Progenitor cell of endocrine pancreas (in vitro differentiated cells): ENCODE data around the gene TRIM62. TPM values are rescaled to one million over a fixed set of nuclear protein-coding genes. Genes with fewer than 3 reads are reported as not detected.
"Not testable (repeated sequence)": the region's sequence is repeated elsewhere in the genome, so short reads cannot be mapped to it uniquely, and the experiment has no call there.

Experiments used
- DNase-seq: peaks from one replicate; pipeline ENCODE4 v3.0.0; 2021; ENCODE audit warnings: low spot score; ENCODE audit not compliant: unreplicated experiment
- H3K27ac Mint-ChIP-seq: 2 replicates; pipeline ENCODE4 v1.8.0; 2021; ENCODE audit warnings: mild to moderate bottlenecking, moderate library complexity, mixed read lengths
- H3K27me3 Mint-ChIP-seq: 2 replicates; pipeline ENCODE4 v1.8.0; 2021; ENCODE audit warnings: mixed read lengths
- H3K36me3 Mint-ChIP-seq: 2 replicates; pipeline ENCODE4 v1.8.0; 2022; ENCODE audit warnings: mixed read lengths; ENCODE audit not compliant: insufficient read depth
- H3K4me1 Mint-ChIP-seq: 2 replicates; pipeline ENCODE4 v1.8.0; 2021; ENCODE audit warnings: low read depth, mixed read lengths
- H3K4me3 Mint-ChIP-seq: 2 replicates; pipeline ENCODE4 v1.8.0; 2021; ENCODE audit warnings: low read depth, mild to moderate bottlenecking, moderate library complexity, mixed read lengths
- H3K9me3 Mint-ChIP-seq: 2 replicates; pipeline ENCODE4 v1.8.0; 2021; ENCODE audit warnings: low read depth, mixed read lengths
- CTCF ChIP-seq: fragments of 200-600 bp; sonication (generic); IDR thresholded peaks from one replicate; pipeline ENCODE4 v1.5.0; 2021; ENCODE audit warnings: antibody characterized with exemption, mild to moderate bottlenecking; ENCODE audit not compliant: unreplicated experiment
- total RNA-seq: library from RNA; stranded (reverse); gene quantifications from 2 replicates; pipeline ENCODE4 v1.2.1, GENCODE V29; 2021

The TRIM62 gene
- total RNA-seq, 1 donor from 2014 or later = 7.4 TPM

- TF ChIP-seq CTCF = no peak
- H3K27me3 Mint-ChIP-seq = peaks cover 37% of the 10 kb centered on the region
- H3K4me1 Mint-ChIP-seq = peaks cover 1% of the 10 kb centered on the region
- peaks cover 4% of the 10 kb centered on the region for H3K36me3 Mint-ChIP-seq
- peak overlapping the region; percentile 89 for H3K4me3 Mint-ChIP-seq
- peak overlapping the region; percentile 93 for H3K27ac Mint-ChIP-seq
- peaks cover 4% of the 10 kb centered on the region for H3K9me3 Mint-ChIP-seq
- DNase-seq = no peak
Measured at GRCh38 chr1:33126411-33127000, 55.3 kb downstream of the TRIM62 start.

GRCh38 chr1:33124647-33125046 is 57.2 kb downstream of the TRIM62 start:
- DNase-seq, H3K4me1 Mint-ChIP-seq, H3K27ac Mint-ChIP-seq, H3K9me3 Mint-ChIP-seq, H3K4me3 Mint-ChIP-seq, H3K36me3 Mint-ChIP-seq: not testable (repeated sequence)
- peaks cover 35% of the 10 kb centered on the region for H3K27me3 Mint-ChIP-seq

GRCh38 chr1:33123266-33123665 is 58.6 kb downstream of the TRIM62 start:
- Mint-ChIP-seq H3K9me3 (peaks cover 4% of the 10 kb centered on the region), H3K27ac (no peak overlapping the region), H3K27me3 (peaks cover 36% of the 10 kb centered on the region), H3K4me3 (no peak overlapping the region), H3K36me3 (peaks cover 4% of the 10 kb centered on the region), H3K4me1 (peaks cover 1% of the 10 kb centered on the region)
- no peak for TF ChIP-seq CTCF
- no peak for DNase-seq

GRCh38 chr1:33122483-33123178 is 59.2 kb downstream of the TRIM62 start:
- H3K36me3 Mint-ChIP-seq = peaks cover 4% of the 10 kb centered on the region
- H3K9me3 Mint-ChIP-seq = peaks cover 4% of the 10 kb centered on the region
- no peak for DNase-seq
- peaks cover 1% of the 10 kb centered on the region for H3K4me1 Mint-ChIP-seq
- H3K27me3 Mint-ChIP-seq = peaks cover 39% of the 10 kb centered on the region
- H3K4me3 Mint-ChIP-seq = no peak overlapping the region
- no peak overlapping the region for H3K27ac Mint-ChIP-seq
- TF ChIP-seq CTCF = no peak

- peaks cover 2% of the 10 kb centered on the region for H3K36me3 Mint-ChIP-seq
- H3K4me3 Mint-ChIP-seq = no peak overlapping the region
- H3K4me1 Mint-ChIP-seq = no peaks in the 10 kb centered on the region
- peaks cover 39% of the 10 kb centered on the region for H3K27me3 Mint-ChIP-seq
- no peak for DNase-seq
- no peak for TF ChIP-seq CTCF
- no peak overlapping the region for H3K27ac Mint-ChIP-seq
- no peaks in the 10 kb centered on the region for H3K9me3 Mint-ChIP-seq
Measured at GRCh38 chr1:33121728-33122127, 60.1 kb downstream of the TRIM62 start.
